ENCODE data around the gene PIK3AP1. TPM values are rescaled to one million over a fixed set of nuclear protein-coding genes. Genes with fewer than 3 reads are reported as not detected.

The PIK3AP1 gene
- total and polyA plus RNA-seq, 4 donors = 27.3 to 137 (median 50.9) TPM

DNA sequence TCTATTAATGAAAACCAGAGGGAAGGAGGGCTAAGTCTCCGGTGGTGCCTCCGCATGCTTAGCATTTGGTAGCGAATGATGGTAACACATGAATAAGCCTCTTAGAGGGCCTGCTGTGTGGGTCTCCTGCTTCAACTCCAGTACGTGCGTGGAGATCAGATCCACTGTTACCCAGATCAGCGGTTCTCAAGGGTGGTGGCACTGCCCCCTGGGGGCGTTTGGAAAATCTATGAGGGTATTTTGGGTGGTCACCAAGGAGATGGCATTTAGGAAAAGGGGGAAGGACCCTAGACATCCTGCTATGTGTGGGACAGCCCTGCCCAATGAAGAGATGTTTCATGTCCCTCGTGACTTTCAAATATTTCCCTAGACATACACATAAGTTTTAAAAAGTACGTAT is 76.4 kb downstream of the PIK3AP1 start:
- H3K9ac ChIP-seq (ENCODE audit: low read depth in 1 of 2, low read length in 2 of 2) = no peak overlapping the region
- WGBS = 84% methylated on average over 9 of the region's 9 CpGs
- peaks cover 2 to 24% (median 9%) of the 10 kb centered on the region in 4 donors for H3K36me3 ChIP-seq (ENCODE audit: control insufficient read depth in 4 of 4, insufficient read depth in 3 of 4, low read depth in 1 of 4, low read length in 3 of 4)
- H3K4me3 ChIP-seq (ENCODE audit: low read depth in 1 of 3, low read length in 3 of 3) = no peak overlapping the region
- TF ChIP-seq GABPA (IDR thresholded peaks at IDR 0.05 in 1 of 2, conservative IDR thresholded peaks at IDR 0.05 in 1 of 2) (no peak), TAF1 (conservative IDR thresholded peaks at IDR 0.05) (no peak), YY1 (IDR thresholded peaks at IDR 0.05) (no peak), FOXA1 (IDR thresholded peaks at IDR 0.05) (no peak), NR2F2 (IDR thresholded peaks at IDR 0.05) (no peak), HNF4G (IDR thresholded peaks at IDR 0.05) (no peak)
- TF ChIP-seq, protein P1, sequence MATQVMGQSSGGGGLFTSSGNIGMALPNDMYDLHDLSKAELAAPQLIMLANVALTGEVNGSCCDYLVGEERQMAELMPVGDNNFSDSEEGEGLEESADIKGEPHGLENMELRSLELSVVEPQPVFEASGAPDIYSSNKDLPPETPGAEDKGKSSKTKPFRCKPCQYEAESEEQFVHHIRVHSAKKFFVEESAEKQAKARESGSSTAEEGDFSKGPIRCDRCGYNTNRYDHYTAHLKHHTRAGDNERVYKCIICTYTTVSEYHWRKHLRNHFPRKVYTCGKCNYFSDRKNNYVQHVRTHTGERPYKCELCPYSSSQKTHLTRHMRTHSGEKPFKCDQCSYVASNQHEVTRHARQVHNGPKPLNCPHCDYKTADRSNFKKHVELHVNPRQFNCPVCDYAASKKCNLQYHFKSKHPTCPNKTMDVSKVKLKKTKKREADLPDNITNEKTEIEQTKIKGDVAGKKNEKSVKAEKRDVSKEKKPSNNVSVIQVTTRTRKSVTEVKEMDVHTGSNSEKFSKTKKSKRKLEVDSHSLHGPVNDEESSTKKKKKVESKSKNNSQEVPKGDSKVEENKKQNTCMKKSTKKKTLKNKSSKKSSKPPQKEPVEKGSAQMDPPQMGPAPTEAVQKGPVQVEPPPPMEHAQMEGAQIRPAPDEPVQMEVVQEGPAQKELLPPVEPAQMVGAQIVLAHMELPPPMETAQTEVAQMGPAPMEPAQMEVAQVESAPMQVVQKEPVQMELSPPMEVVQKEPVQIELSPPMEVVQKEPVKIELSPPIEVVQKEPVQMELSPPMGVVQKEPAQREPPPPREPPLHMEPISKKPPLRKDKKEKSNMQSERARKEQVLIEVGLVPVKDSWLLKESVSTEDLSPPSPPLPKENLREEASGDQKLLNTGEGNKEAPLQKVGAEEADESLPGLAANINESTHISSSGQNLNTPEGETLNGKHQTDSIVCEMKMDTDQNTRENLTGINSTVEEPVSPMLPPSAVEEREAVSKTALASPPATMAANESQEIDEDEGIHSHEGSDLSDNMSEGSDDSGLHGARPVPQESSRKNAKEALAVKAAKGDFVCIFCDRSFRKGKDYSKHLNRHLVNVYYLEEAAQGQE (IDR thresholded peaks at IDR 0.05) = no peak
- TF ChIP-seq, protein P2, sequence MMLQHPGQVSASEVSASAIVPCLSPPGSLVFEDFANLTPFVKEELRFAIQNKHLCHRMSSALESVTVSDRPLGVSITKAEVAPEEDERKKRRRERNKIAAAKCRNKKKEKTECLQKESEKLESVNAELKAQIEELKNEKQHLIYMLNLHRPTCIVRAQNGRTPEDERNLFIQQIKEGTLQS (IDR thresholded peaks at IDR 0.05) = no peak
- no peaks in the 10 kb centered on the region for H3K27me3 ChIP-seq (ENCODE audit: control insufficient read depth in 4 of 4, insufficient read depth in 4 of 4, low read length in 3 of 4)
- peaks cover 7 to 52% (median 31%) of the 10 kb centered on the region in 4 donors for H3K4me1 ChIP-seq (ENCODE audit: control insufficient read depth in 4 of 4, insufficient read depth in 4 of 4, low read length in 3 of 4)
- no peaks in the 10 kb centered on the region for H3K9me3 ChIP-seq (ENCODE audit: control insufficient read depth in 4 of 4, low read length in 3 of 4)
- no peak overlapping the region for H3K27ac ChIP-seq (ENCODE audit: low read depth in 1 of 2, low read length in 2 of 2)
- DNase-seq (ENCODE audit: low spot score) = no peak

DNA sequence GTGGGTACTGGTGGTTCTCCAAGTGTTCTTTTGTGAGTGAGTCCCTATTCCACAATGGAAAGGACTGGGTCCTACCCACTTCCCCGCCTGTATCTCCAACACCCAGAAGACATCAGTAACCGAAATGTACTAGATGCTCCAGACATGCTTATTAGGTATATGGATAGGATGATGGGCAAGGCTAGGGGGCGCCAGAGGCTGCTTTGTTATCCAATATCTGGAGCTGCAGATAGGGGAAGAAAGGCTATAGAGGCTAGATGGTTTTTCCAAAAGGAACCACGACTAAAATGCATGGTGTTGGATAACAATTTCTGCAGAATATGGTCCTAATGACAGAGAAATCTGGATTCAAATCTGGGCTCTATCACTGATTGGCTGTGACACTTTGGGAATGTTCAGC is 77.3 kb downstream of the PIK3AP1 start:
- H3K4me1 ChIP-seq (ENCODE audit: control insufficient read depth in 4 of 4, insufficient read depth in 4 of 4, low read length in 3 of 4) = peaks cover 6 to 51% (median 35%) of the 10 kb centered on the region in 4 donors
- WGBS = 46% methylated on average over 4 of the region's 4 CpGs
- no peak overlapping the region for H3K4me3 ChIP-seq (ENCODE audit: low read depth in 1 of 3, low read length in 3 of 3)
- H3K27ac ChIP-seq (ENCODE audit: low read depth in 1 of 2, low read length in 2 of 2) = peak overlapping the region in 1 of 2 donors; percentile 23
- H3K9ac ChIP-seq (ENCODE audit: low read depth in 1 of 2, low read length in 2 of 2) = no peak overlapping the region
- no peaks in the 10 kb centered on the region for H3K27me3 ChIP-seq (ENCODE audit: control insufficient read depth in 4 of 4, insufficient read depth in 4 of 4, low read length in 3 of 4)
- TF ChIP-seq TAF1 (conservative IDR thresholded peaks at IDR 0.05) = no peak
- TF ChIP-seq, protein P1 (IDR thresholded peaks at IDR 0.05) = no peak
- TF ChIP-seq, protein P3, sequence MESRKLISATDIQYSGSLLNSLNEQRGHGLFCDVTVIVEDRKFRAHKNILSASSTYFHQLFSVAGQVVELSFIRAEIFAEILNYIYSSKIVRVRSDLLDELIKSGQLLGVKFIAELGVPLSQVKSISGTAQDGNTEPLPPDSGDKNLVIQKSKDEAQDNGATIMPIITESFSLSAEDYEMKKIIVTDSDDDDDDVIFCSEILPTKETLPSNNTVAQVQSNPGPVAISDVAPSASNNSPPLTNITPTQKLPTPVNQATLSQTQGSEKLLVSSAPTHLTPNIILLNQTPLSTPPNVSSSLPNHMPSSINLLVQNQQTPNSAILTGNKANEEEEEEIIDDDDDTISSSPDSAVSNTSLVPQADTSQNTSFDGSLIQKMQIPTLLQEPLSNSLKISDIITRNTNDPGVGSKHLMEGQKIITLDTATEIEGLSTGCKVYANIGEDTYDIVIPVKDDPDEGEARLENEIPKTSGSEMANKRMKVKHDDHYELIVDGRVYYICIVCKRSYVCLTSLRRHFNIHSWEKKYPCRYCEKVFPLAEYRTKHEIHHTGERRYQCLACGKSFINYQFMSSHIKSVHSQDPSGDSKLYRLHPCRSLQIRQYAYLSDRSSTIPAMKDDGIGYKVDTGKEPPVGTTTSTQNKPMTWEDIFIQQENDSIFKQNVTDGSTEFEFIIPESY (IDR thresholded peaks at IDR 0.05) = no peak
- peak; percentile 94 to 96 for TF ChIP-seq RAD21 (IDR thresholded peaks at IDR 0.05)
- TF ChIP-seq RXRA (IDR thresholded peaks at IDR 0.05) = no peak
- TF ChIP-seq HNF4A (conservative IDR thresholded peaks at IDR 0.05) = peak in 1 of 2 donors; percentile 32
- TF ChIP-seq, protein P4, sequence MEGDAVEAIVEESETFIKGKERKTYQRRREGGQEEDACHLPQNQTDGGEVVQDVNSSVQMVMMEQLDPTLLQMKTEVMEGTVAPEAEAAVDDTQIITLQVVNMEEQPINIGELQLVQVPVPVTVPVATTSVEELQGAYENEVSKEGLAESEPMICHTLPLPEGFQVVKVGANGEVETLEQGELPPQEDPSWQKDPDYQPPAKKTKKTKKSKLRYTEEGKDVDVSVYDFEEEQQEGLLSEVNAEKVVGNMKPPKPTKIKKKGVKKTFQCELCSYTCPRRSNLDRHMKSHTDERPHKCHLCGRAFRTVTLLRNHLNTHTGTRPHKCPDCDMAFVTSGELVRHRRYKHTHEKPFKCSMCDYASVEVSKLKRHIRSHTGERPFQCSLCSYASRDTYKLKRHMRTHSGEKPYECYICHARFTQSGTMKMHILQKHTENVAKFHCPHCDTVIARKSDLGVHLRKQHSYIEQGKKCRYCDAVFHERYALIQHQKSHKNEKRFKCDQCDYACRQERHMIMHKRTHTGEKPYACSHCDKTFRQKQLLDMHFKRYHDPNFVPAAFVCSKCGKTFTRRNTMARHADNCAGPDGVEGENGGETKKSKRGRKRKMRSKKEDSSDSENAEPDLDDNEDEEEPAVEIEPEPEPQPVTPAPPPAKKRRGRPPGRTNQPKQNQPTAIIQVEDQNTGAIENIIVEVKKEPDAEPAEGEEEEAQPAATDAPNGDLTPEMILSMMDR (IDR thresholded peaks at IDR 0.05; ENCODE audit: low read depth, low read length, missing input control) = peak; percentile 80
- peak; percentile 84 for DNase-seq (ENCODE audit: low spot score)
- H3K9me3 ChIP-seq (ENCODE audit: control insufficient read depth in 4 of 4, low read length in 3 of 4) = no peaks in the 10 kb centered on the region
- peaks cover 0 to 25% (median 10%) of the 10 kb centered on the region in 4 donors for H3K36me3 ChIP-seq (ENCODE audit: control insufficient read depth in 4 of 4, insufficient read depth in 3 of 4, low read depth in 1 of 4, low read length in 3 of 4)
